Measurements from ENCODE around the gene HELQ. TPM values are rescaled to one million over a fixed set of nuclear protein-coding genes. Genes with fewer than 3 reads are reported as not detected.
"Not testable (repeated sequence)": the region's sequence is repeated elsewhere in the genome, so short reads cannot be mapped to it uniquely, and the experiment has no call there.

HELQ gene
- total RNA-seq, 3 donors from 2014 or later (not counting 1 experiment from before 2014, with no cell fraction given): 19.8 to 33.6 (median 29.9) TPM

- Histone ChIP-seq H3K4me3 (ENCODE audit: low read length) (no peak overlapping the region), H3K27ac (ENCODE audit: low read length) (no peak overlapping the region), H3K36me3 (ENCODE audit: control insufficient read depth, insufficient read depth, low read length) (no peaks in the 10 kb centered on the region), H3K27me3 (ENCODE audit: control insufficient read depth, insufficient read depth, low read length) (no peaks in the 10 kb centered on the region), H3K4me1 (ENCODE audit: control insufficient read depth, insufficient read depth, low read length) (no peaks in the 10 kb centered on the region), H3K9me3 (ENCODE audit: control insufficient read depth, insufficient read depth, low read length) (no peaks in the 10 kb centered on the region)
- Mint-ChIP-seq H3K9me3 (no peaks in the 10 kb centered on the region), H3K36me3 (no peaks in the 10 kb centered on the region), H3K27me3 (ENCODE audit: low read depth in 2 of 2) (no peaks in the 10 kb centered on the region), H3K4me1 (peaks cover 6 to 9% of the 10 kb centered on the region in 2 donors), H3K4me3 (no peak overlapping the region), H3K27ac (peak overlapping the region; percentile 15 to 42)
- intact Hi-C loops (cut with micrococcal nuclease): no loop called here
- TF ChIP-seq CTCF (IDR thresholded peaks at IDR 0.05): no peak
- DNase-seq (peak in 1 of 2 donors; percentile 31), ATAC-seq (no peak)
These were observed 48.4 kb upstream of the HELQ start for GRCh38 chr4:83503974-83504373.

GRCh38 chr4:83501671-83502070 lies 46.0 kb upstream of the HELQ start:
- ATAC-seq; DNase-seq; H3K4me3 ChIP-seq (ENCODE audit: low read length); H3K36me3 Mint-ChIP-seq; H3K27me3 Mint-ChIP-seq (ENCODE audit: low read depth in 2 of 2); intact Hi-C loops (cut with micrococcal nuclease); H3K9me3 ChIP-seq (ENCODE audit: control insufficient read depth, insufficient read depth, low read length); H3K27me3 ChIP-seq (ENCODE audit: control insufficient read depth, insufficient read depth, low read length); H3K36me3 ChIP-seq (ENCODE audit: control insufficient read depth, insufficient read depth, low read length); H3K4me1 Mint-ChIP-seq; H3K4me3 Mint-ChIP-seq; H3K27ac Mint-ChIP-seq; H3K27ac ChIP-seq (ENCODE audit: low read length); H3K9me3 Mint-ChIP-seq; H3K4me1 ChIP-seq (ENCODE audit: control insufficient read depth, insufficient read depth, low read length): not testable (repeated sequence)
- WGBS (ENCODE audit: insufficient coverage): 89% methylated on average over 3 of the region's 3 CpGs

- Histone ChIP-seq H3K36me3 (ENCODE audit: control insufficient read depth, insufficient read depth, low read length) (no peaks in the 10 kb centered on the region), H3K4me3 (ENCODE audit: low read length) (no peak overlapping the region), H3K9me3 (ENCODE audit: control insufficient read depth, insufficient read depth, low read length) (no peaks in the 10 kb centered on the region), H3K27me3 (ENCODE audit: control insufficient read depth, insufficient read depth, low read length) (no peaks in the 10 kb centered on the region), H3K27ac (ENCODE audit: low read length) (no peak overlapping the region), H3K4me1 (ENCODE audit: control insufficient read depth, insufficient read depth, low read length) (no peaks in the 10 kb centered on the region)
- no peak overlapping the region for H3K4me3 Mint-ChIP-seq
- 83% methylated on average over 1 of the region's 1 CpG for whole genome bisulfite sequencing (ENCODE audit: insufficient coverage)
- H3K27ac Mint-ChIP-seq: no peak overlapping the region
- no peaks in the 10 kb centered on the region for H3K4me1 Mint-ChIP-seq
- TF ChIP-seq CTCF (IDR thresholded peaks at IDR 0.05): no peak
- intact Hi-C loops (cut with micrococcal nuclease): no loop called here
- no peaks in the 10 kb centered on the region for H3K9me3 Mint-ChIP-seq
- H3K36me3 Mint-ChIP-seq: no peaks in the 10 kb centered on the region
- H3K27me3 Mint-ChIP-seq (ENCODE audit: low read depth in 2 of 2): no peaks in the 10 kb centered on the region
- DNase-seq (no peak), ATAC-seq (no peak)
These were observed 42.6 kb upstream of the HELQ start for GRCh38 chr4:83498187-83498586.

- H3K4me1 ChIP-seq (ENCODE audit: control insufficient read depth, insufficient read depth, low read length); H3K9me3 Mint-ChIP-seq; H3K36me3 ChIP-seq (ENCODE audit: control insufficient read depth, insufficient read depth, low read length); H3K4me3 ChIP-seq (ENCODE audit: low read length); H3K4me3 Mint-ChIP-seq; intact Hi-C loops (cut with micrococcal nuclease); H3K36me3 Mint-ChIP-seq; ATAC-seq; H3K27ac Mint-ChIP-seq; H3K27me3 Mint-ChIP-seq (ENCODE audit: low read depth in 2 of 2); H3K27ac ChIP-seq (ENCODE audit: low read length); H3K4me1 Mint-ChIP-seq; DNase-seq; H3K9me3 ChIP-seq (ENCODE audit: control insufficient read depth, insufficient read depth, low read length); H3K27me3 ChIP-seq (ENCODE audit: control insufficient read depth, insufficient read depth, low read length): not testable (repeated sequence)
- 90% methylated on average over 6 of the region's 8 CpGs for WGBS (ENCODE audit: insufficient coverage)
These were observed 40.7 kb upstream of the HELQ start for GRCh38 chr4:83496085-83496917.

All from natural killer cell (primary cell).